ENCODE data around the gene MINK1.

DNA sequence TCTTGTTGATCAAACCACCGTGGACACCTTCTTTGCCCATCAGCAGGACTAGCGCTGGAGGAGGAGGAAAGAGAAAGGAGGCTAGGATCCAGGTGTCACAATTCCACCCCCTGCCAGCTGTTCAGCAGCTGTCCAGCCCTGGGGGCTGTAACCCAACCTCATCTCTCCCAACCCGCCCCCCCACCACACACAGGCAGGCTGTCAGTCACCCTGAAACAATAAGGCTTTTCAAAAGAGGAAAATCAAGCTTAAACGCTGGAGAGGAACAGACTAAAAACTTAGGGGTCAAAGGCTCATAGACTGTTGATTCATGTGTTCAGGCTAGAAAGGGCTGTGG, 112.8 kb downstream of the MINK1 start:
- TF ChIP-seq, protein P1, sequence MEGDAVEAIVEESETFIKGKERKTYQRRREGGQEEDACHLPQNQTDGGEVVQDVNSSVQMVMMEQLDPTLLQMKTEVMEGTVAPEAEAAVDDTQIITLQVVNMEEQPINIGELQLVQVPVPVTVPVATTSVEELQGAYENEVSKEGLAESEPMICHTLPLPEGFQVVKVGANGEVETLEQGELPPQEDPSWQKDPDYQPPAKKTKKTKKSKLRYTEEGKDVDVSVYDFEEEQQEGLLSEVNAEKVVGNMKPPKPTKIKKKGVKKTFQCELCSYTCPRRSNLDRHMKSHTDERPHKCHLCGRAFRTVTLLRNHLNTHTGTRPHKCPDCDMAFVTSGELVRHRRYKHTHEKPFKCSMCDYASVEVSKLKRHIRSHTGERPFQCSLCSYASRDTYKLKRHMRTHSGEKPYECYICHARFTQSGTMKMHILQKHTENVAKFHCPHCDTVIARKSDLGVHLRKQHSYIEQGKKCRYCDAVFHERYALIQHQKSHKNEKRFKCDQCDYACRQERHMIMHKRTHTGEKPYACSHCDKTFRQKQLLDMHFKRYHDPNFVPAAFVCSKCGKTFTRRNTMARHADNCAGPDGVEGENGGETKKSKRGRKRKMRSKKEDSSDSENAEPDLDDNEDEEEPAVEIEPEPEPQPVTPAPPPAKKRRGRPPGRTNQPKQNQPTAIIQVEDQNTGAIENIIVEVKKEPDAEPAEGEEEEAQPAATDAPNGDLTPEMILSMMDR (IDR thresholded peaks at IDR 0.05 in 2 of 3, conservative IDR thresholded peaks at IDR 0.05 in 1 of 3; ENCODE audit: control insufficient read depth in 2 of 3, extremely low read depth in 1 of 3, insufficient read depth in 1 of 3, low read depth in 3 of 3, low read length in 3 of 3) = no peak
- TF ChIP-seq JUNB (IDR thresholded peaks at IDR 0.05) (no peak), BMI1 (IDR thresholded peaks at IDR 0.05; ENCODE audit: borderline replicate concordance) (no peak), RFX5 (IDR thresholded peaks at IDR 0.05; ENCODE audit: low read depth, low read length) (no peak), RAD21 (IDR thresholded peaks at IDR 0.05; ENCODE audit: insufficient read depth, low read depth, low read length) (no peak), SIX5 (IDR thresholded peaks at IDR 0.05; ENCODE audit: low read depth, low read length, severe bottlenecking) (no peak), POLR2AphosphoS5 (IDR thresholded peaks at IDR 0.05; ENCODE audit: low read length) (no peak), HDAC2 (IDR thresholded peaks at IDR 0.05) (no peak), KLF5 (IDR thresholded peaks at IDR 0.05; ENCODE audit: partially characterized antibody) (no peak), KAT2A (conservative IDR thresholded peaks at IDR 0.05; ENCODE audit: control insufficient read depth, low read depth, low read length) (no peak)
